ENCODE measurements around the gene ADPRH.

DNA sequence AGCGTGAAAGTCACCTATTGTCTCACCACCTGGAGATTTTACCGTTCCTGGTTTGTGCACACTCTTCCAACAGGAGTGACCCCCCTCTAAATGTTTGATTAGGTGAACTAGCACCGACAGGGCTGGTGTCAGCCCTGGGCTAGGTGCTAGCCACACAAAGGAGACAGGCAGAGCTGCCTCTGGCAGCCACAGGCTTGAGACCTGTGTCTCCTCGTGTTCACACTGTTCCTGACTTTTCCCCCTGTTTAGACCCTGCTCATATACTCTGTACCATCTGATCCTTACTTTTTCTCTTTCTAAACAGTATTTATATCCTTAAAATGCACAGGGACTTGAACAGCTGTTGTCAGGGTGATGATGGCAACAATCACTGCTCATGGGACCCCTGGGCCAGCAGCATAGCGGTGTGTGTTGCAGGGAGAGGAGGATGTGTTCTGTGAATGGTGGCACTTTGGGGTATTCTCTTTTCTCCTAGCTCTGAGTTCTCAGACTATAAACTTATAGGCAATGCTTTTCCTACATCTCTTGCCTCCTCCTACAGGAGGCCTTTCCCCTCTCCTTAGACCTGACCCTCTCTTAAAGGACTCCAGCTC is 25.4 kb upstream of the ADPRH start:
- TF ChIP-seq, protein P1, sequence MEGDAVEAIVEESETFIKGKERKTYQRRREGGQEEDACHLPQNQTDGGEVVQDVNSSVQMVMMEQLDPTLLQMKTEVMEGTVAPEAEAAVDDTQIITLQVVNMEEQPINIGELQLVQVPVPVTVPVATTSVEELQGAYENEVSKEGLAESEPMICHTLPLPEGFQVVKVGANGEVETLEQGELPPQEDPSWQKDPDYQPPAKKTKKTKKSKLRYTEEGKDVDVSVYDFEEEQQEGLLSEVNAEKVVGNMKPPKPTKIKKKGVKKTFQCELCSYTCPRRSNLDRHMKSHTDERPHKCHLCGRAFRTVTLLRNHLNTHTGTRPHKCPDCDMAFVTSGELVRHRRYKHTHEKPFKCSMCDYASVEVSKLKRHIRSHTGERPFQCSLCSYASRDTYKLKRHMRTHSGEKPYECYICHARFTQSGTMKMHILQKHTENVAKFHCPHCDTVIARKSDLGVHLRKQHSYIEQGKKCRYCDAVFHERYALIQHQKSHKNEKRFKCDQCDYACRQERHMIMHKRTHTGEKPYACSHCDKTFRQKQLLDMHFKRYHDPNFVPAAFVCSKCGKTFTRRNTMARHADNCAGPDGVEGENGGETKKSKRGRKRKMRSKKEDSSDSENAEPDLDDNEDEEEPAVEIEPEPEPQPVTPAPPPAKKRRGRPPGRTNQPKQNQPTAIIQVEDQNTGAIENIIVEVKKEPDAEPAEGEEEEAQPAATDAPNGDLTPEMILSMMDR (conservative IDR thresholded peaks at IDR 0.05): no peak
- no peak for TF ChIP-seq EZH2 (IDR thresholded peaks at IDR 0.05; ENCODE audit: low read depth)
